ENCODE data around the gene NPFFR1.
"Not testable (repeated sequence)": the region's sequence is repeated elsewhere in the genome, so short reads cannot be mapped to it uniquely, and the experiment has no call there.

Gene NPFFR1

GRCh38 chr10:70284542-70285475 lies 1.0 kb upstream of the NPFFR1 start:
- no peak for DNase-seq

GRCh38 chr10:70283071-70283444 lies 746 bp downstream of the NPFFR1 start:
- DNase-seq = no peak

GRCh38 chr10:70281609-70282008 lies 2.2 kb downstream of the NPFFR1 start:
- no peak for DNase-seq

DNA sequence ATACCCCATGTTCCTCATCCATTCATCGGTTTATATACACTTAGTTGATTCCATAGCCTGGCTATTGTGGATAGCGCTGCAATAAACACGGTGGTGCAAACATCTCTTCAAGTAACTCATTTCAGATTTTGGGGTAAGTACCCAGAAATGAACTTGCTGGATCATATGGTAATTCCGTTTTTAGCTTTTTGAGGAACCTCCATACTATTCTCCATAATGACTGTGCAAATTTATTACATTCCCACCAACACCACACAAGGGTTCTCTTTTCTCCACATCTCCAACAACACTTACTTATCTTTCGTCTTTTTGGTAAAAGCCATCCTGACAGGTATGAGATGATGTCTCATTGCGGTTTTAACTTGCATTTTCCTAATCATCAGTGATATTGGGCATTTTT lies 3.7 kb downstream of the NPFFR1 start:
- DNase-seq = no peak

- no peak for DNase-seq
Observed at GRCh38 chr10:70277396-70278030, 6.3 kb downstream of the NPFFR1 start.

- no peak for DNase-seq
Observed at GRCh38 chr10:70274643-70275042, 9.2 kb downstream of the NPFFR1 start.

GRCh38 chr10:70272925-70273316 lies 10.9 kb downstream of the NPFFR1 start:
- DNase-seq = no peak

DNA sequence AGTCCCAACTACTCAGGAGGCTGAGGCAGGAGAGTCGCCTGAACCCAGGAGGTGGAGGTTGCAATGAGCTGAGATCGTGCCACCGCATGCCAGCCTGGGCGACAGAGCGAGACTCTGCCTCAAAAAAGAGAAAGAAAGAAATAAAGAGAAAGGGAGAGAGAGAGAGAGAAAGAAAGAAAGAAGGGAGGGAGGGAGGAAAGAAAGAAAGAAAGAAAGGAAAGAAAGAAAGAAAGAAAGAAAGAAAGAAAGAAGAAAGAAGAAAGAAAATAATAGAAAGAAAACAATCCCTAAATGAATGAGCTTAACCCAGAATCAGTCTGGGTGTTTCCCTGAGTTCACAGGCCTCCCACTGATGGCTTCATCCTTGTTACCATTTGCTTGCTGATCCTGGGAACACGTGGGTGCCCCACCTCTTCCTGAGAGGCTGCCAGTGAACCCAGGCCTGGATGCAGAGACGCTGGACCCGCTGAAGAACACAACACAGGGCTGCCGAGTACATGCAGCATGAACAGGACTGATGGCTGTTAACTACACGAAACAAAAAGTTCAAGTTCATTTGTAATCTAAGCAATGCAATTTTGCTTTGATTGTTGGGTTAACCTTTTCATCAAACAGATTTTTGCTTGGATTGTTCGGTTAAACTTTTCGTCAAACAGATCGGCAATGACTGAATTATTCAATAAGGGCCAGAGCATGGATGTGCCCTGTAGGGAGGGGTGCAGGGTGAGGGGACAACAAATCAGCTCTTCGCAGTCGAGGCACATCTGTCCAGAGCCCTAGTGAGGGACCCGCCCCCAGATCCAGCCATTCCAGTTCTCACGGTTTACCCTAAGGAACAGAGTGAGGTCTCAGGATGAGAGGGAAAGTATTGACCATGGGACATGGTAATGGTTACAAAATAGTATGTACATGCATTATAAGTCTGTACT lies 11.5 kb downstream of the NPFFR1 start:
- no peak for DNase-seq

GRCh38 chr10:70270952-70271351 lies 12.9 kb downstream of the NPFFR1 start:
- DNase-seq = no peak

- no peak for DNase-seq
Observed at GRCh38 chr10:70269741-70270140, 14.1 kb downstream of the NPFFR1 start.

- DNase-seq = no peak
Observed at GRCh38 chr10:70268376-70268775, 15.4 kb downstream of the NPFFR1 start.

GRCh38 chr10:70267161-70267933 lies 16.5 kb downstream of the NPFFR1 start:
- no peak for DNase-seq

DNA sequence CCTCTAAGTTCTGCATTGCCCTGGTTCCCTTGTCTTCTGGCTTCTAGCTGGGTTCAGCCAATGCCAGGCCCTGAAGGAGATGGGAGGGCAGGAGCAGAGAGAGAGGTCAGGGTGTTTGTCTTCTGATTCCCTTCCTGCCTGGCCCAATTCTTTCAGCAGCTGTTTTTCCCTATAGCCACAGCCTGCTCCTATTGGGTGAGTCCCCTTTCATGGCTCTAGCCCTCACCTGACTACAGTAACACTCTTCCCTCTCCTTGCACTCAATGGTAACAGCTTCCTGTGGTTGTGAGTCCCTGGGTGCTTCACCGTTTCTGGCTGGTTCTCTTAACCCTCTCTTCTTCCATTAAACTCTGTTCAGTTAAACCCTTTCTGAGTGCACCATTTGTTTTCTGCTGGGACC lies 17.1 kb downstream of the NPFFR1 start:
- no peak for DNase-seq

DNA sequence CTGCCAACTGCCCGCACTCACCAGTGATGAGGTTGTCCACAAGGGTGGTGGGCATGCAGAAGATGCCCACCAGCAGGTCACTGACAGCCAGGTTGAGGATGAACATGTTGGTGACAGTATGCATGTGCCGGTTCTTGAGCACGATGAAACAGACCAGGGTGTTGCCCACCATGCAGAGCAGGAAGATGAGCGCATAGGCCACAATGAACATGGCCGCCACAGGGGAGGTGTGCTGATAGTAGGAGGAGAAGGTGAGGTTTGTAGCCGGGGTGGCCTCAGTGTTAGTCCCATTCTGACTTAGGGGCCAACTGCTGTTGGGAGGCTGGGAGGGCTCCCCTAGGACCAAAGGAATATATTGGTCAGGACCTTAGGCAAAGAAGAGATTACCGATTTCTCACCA lies 17.7 kb downstream of the NPFFR1 start:
- no peak for DNase-seq

DNA sequence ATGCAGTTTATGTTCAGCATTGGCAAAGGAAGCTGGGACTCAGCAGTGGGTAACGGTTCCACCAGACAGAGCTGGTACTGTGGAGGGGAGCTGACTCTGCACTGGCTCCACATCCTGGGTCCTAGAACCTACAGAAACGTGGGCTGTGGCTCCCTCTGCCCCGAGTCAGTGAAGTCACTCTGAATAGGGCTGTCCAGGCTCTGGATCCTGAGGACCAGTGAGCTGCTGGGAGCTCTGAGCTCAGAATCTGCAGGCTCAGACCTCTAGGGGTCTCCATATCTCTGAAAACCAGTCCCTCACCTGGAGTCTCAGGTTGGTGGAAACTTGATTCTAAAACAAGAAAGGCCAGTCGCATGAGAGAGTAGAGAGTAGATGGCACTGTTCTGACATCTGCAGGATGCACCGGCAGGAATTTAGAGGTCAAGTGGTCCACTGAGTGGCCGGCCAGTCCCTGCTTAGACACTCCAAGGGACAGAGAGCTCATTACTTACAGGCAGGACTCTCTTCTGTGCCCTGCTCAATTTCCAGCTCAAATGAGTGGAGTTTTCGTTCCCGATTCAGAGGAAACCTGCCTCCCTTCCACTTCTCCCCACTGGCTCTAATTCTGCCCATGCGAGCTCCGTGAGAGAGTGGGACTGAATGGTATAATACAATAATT lies 18.6 kb downstream of the NPFFR1 start:
- DNase-seq = no peak

DNA sequence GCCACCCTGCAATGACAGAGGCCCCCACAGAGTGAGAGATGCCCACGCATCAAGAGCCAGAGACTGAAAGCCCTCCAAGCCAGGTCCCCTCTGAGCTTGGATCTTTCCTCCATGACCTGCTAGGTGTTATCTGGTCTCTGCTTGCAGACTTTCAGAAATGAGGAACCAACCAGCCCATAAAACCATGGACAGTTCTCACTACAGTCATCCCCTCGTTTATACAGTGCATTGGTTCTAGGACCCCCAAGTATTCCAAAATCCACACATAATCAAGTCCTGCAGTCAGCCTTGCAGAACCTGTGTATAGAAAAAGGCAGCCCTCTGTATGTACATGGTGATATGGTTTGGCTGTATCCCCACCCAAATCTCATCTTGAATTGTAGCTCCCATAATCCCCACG lies 23.1 kb downstream of the NPFFR1 start:
- no peak for DNase-seq

DNA sequence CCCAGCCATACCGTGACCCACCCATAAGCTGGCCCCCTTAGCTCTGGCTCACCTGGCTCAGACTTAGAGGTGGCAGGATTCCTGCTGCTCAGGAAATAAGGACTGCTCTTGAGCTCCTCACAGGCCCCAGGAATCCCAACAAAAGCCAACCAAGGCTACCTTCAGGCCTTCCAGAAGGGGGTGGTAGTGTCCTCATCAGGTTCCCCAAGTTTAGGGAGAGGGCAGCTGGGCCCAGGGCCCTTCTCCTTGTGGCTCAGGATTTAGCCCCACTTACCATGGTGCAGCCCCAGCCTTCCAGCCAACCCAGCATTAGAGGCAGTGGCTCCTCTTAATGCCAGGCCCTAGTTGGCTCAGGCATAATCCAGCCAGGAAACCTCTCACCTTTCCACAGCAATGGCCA lies 23.5 kb downstream of the NPFFR1 start:
- no peak for DNase-seq

DNA sequence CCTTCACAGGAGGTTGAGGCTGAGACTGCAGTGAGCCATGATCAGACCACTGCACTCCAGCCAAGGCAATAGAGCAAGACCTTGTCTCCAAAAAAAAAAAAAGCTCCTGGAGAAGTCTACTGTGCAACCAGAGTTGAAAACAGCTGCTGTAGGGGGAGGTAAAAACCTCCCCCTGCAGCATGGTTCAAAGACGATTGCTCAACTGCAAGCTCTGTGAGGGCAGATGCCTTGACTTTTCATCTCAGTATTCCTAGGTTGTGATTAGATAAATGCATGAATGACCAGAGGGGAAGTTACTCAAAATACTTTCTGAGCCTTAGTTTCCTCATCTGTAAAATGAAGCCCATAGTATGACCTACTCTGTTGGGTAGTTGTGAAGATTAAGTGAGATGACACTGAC lies 25.6 kb downstream of the NPFFR1 start:
- DNase-seq = no peak

DNA sequence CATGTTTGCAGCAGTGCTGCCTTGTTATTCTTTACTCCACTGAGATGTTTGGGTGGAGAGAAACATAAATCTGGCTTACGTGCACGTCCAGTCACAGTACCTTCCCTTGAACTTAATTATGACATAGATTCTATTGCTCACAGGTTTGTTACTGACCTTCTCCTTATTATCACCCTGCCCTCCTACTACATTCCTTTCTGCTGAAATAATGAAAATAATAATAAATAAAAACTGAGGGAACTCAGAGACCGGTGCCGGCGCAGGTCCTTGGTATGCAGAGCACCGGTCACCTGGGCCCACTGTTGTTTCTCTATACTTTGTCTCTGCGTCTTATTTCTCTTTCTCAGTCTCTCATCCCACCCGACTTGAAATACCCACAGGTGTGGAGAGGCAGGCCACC lies 26.0 kb downstream of the NPFFR1 start:
- DNase-seq = not testable (repeated sequence)

GRCh38 chr10:70256463-70256862 lies 27.3 kb downstream of the NPFFR1 start:
- no peak for DNase-seq

- DNase-seq = no peak
Observed at GRCh38 chr10:70255329-70256299, 28.2 kb downstream of the NPFFR1 start.
